ENCODE data around the gene ONECUT2. TPM values are rescaled to one million over a fixed set of nuclear protein-coding genes. Genes with fewer than 3 reads are reported as not detected.

Gene ONECUT2
- total RNA-seq, 4 donors from 2014 or later: under 0.01 to 0.09 (median 0.04) TPM; not detected in 1

- no peak for DNase-seq
- 6 to 17% methylated on average over 2 of the region's 2 CpGs for WGBS, 2 donors
- Histone ChIP-seq H3K4me1 (peaks cover 0 to 7% (median 0%) of the 10 kb centered on the region in 3 donors), H3K27ac (no peak overlapping the region), H3K4me3 (no peak overlapping the region), H3K27me3 (no peaks in the 10 kb centered on the region), H3K9me3 (no peaks in the 10 kb centered on the region), H3K36me3 (no peaks in the 10 kb centered on the region)
- intact Hi-C loops (cut with DNase I): no loop called here
- no peak for TF ChIP-seq CTCF (IDR thresholded peaks at IDR 0.05)
- TF ChIP-seq POLR2A (IDR thresholded peaks at IDR 0.05): no peak
Measured at GRCh38 chr18:57466307-57466706, 31.1 kb downstream of the ONECUT2 start.

GRCh38 chr18:57466745-57467409 is 31.7 kb downstream of the ONECUT2 start:
- Histone ChIP-seq H3K4me1 (peaks cover 0 to 7% (median 0%) of the 10 kb centered on the region in 3 donors), H3K27me3 (no peaks in the 10 kb centered on the region), H3K36me3 (no peaks in the 10 kb centered on the region), H3K4me3 (no peak overlapping the region), H3K27ac (no peak overlapping the region), H3K9me3 (no peaks in the 10 kb centered on the region)
- intact Hi-C loops (cut with DNase I): no loop called here
- no peak for DNase-seq
- TF ChIP-seq POLR2A (IDR thresholded peaks at IDR 0.05): no peak
- no peak for TF ChIP-seq CTCF (IDR thresholded peaks at IDR 0.05)
- 51 to 63% methylated on average over 10 of the region's 10 CpGs for WGBS, 2 donors

- 33% methylated on average over 2 of the region's 3 CpGs; no CpG with 5 or more reads in 1 of the 2 donors for WGBS, 2 donors
- DNase-seq: no peak
- no peak overlapping the region for H3K27ac ChIP-seq
- TF ChIP-seq POLR2A (IDR thresholded peaks at IDR 0.05) (no peak), CTCF (IDR thresholded peaks at IDR 0.05) (no peak)
- peaks cover 0 to 7% (median 0%) of the 10 kb centered on the region in 3 donors for H3K4me1 ChIP-seq
- peaks cover 0 to 5% (median 0%) of the 10 kb centered on the region in 4 donors for H3K27me3 ChIP-seq
- intact Hi-C loops (cut with DNase I): no loop called here
- no peak overlapping the region for H3K4me3 ChIP-seq
- H3K36me3 ChIP-seq: no peaks in the 10 kb centered on the region
- H3K9me3 ChIP-seq: no peaks in the 10 kb centered on the region
Measured at GRCh38 chr18:57469884-57470283, 34.7 kb downstream of the ONECUT2 start.

- DNase-seq: no peak
- Histone ChIP-seq H3K4me1 (no peaks in the 10 kb centered on the region), H3K4me3 (no peak overlapping the region), H3K9me3 (no peaks in the 10 kb centered on the region), H3K36me3 (no peaks in the 10 kb centered on the region), H3K27ac (no peak overlapping the region), H3K27me3 (peaks cover 0 to 10% (median 0%) of the 10 kb centered on the region in 4 donors)
- intact Hi-C loops (cut with DNase I): no loop called here
- no peak for TF ChIP-seq POLR2A (IDR thresholded peaks at IDR 0.05)
- WGBS, 2 donors: 67 to 75% methylated on average over 3 of the region's 3 CpGs
Measured at GRCh38 chr18:57475408-57475807, 40.2 kb downstream of the ONECUT2 start.

- WGBS, 2 donors: 30 to 38% methylated on average over 4 of the region's 4 CpGs
- no peak overlapping the region for H3K4me3 ChIP-seq
- intact Hi-C loops (cut with DNase I): no loop called here
Measured at GRCh38 chr18:57475903-57476302, 40.7 kb downstream of the ONECUT2 start.

More at GRCh38 chr18:57475903-57476302, 40.7 kb downstream of the ONECUT2 start:
- no peak overlapping the region for H3K27ac ChIP-seq
- TF ChIP-seq POLR2A (IDR thresholded peaks at IDR 0.05): no peak
- no peak for TF ChIP-seq CTCF (IDR thresholded peaks at IDR 0.05)
- H3K36me3 ChIP-seq: no peaks in the 10 kb centered on the region
- H3K27me3 ChIP-seq: peaks cover 0 to 10% (median 0%) of the 10 kb centered on the region in 4 donors
- no peak for DNase-seq
- no peaks in the 10 kb centered on the region for H3K9me3 ChIP-seq
- H3K4me1 ChIP-seq: no peaks in the 10 kb centered on the region

All from esophagus squamous epithelium (tissue), 5 donors.